ENCODE data around the gene RGS12.

The RGS12 gene

GRCh38 chr4:3269991-3270611 is 22.7 kb upstream of the RGS12 start:
- Histone ChIP-seq H4K8ac (ENCODE audit: low read depth, low read length) (no peak overlapping the region), H2BK5ac (ENCODE audit: low read length) (no peak overlapping the region), H2BK15ac (replicated peaks; ENCODE audit: low read depth) (no peak overlapping the region), H2AK5ac (ENCODE audit: low read length) (no peak overlapping the region), H3K27me3 (ENCODE audit: insufficient read depth, low read length, poor library complexity) (no peaks in the 10 kb centered on the region), H3K4me3 (ENCODE audit: low read length) (no peak overlapping the region), H3K4me2 (ENCODE audit: low read length) (no peak overlapping the region), H3K23ac (ENCODE audit: low read length) (no peak overlapping the region), H3K4me1 (ENCODE audit: control insufficient read depth, low read depth, low read length) (peaks cover 2% of the 10 kb centered on the region), H3K56ac (ENCODE audit: low read length) (no peak overlapping the region), H3K79me1 (ENCODE audit: low read length) (no peaks in the 10 kb centered on the region), H3K18ac (ENCODE audit: low read length) (no peak overlapping the region), H3K79me2 (ENCODE audit: control insufficient read depth, insufficient read depth, low read length) (no peaks in the 10 kb centered on the region), H2BK120ac (ENCODE audit: low read depth, low read length) (no peak overlapping the region), H3K4ac (ENCODE audit: low read depth, low read length) (no peak overlapping the region), H3K9ac (ENCODE audit: low read length) (no peak overlapping the region), H3K27ac (ENCODE audit: low read depth, low read length) (no peak overlapping the region), H3K36me3 (ENCODE audit: control insufficient read depth, insufficient read depth, low read length) (no peaks in the 10 kb centered on the region), H4K5ac (ENCODE audit: low read length) (no peak overlapping the region)
- DNase-seq, result no peak
- no CpG with 5 or more reads among the region's 17 CpGs for WGBS (ENCODE audit: extremely low coverage, insufficient coverage, low lambda C conversion rate)

DNA sequence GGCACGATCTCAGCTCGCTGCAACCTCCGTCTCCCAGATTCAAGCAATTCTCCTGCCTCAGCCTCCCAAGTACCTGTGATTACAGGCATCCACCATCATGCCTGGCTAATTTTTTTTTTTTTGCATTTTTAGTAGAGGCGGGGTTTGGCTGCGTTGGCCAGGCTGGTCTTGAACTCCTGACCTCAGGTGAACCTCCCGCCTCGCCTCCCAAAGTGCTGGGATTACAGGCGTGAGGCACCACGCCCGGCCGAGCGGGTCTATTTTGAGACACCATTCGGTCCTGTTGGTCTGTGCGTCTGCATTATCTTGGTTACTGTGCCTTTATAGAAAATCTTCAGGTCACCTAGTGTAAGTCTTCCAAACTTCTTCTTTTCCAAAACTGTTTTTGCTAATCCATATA is 21.7 kb upstream of the RGS12 start:
- Histone ChIP-seq H3K4me3 (ENCODE audit: low read length) (no peak overlapping the region), H3K4me1 (ENCODE audit: control insufficient read depth, low read depth, low read length) (peaks cover 2% of the 10 kb centered on the region), H3K23ac (ENCODE audit: low read length) (no peak overlapping the region), H3K79me2 (ENCODE audit: control insufficient read depth, insufficient read depth, low read length) (no peaks in the 10 kb centered on the region), H2BK5ac (ENCODE audit: low read length) (no peak overlapping the region), H4K8ac (ENCODE audit: low read depth, low read length) (no peak overlapping the region), H3K4me2 (ENCODE audit: low read length) (no peak overlapping the region), H3K36me3 (ENCODE audit: control insufficient read depth, insufficient read depth, low read length) (no peaks in the 10 kb centered on the region), H3K18ac (ENCODE audit: low read length) (no peak overlapping the region), H3K27ac (ENCODE audit: low read depth, low read length) (no peak overlapping the region), H2AK5ac (ENCODE audit: low read length) (no peak overlapping the region), H2BK120ac (ENCODE audit: low read depth, low read length) (no peak overlapping the region), H3K27me3 (ENCODE audit: insufficient read depth, low read length, poor library complexity) (no peaks in the 10 kb centered on the region), H4K5ac (ENCODE audit: low read length) (no peak overlapping the region), H3K79me1 (ENCODE audit: low read length) (no peaks in the 10 kb centered on the region), H3K56ac (ENCODE audit: low read length) (no peak overlapping the region), H3K4ac (ENCODE audit: low read depth, low read length) (no peak overlapping the region), H2BK15ac (replicated peaks; ENCODE audit: low read depth) (no peak overlapping the region), H3K9ac (ENCODE audit: low read length) (no peak overlapping the region)
- no CpG with 5 or more reads among the region's 14 CpGs for WGBS (ENCODE audit: extremely low coverage, insufficient coverage, low lambda C conversion rate)
- no peak for DNase-seq

DNA sequence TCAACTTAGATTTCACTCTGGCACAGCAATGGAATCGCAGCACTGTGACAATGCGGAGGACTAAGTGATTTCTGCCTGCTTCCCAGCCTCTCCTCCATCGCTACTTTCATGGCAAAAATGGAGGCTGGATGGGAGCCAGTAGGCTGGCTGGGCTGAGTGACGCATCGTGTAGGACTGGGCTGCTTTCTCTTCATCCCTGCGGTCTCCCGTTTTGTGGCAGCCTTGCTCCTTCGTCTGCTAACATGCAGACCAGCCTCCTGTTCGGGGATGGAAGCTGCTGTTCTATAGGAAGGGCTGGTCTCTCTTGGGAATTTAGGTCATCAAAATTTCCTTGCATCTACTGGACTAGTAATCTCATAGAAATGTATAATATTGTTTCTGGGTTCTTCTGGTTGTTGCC is 15.8 kb upstream of the RGS12 start:
- Histone ChIP-seq H3K36me3 (ENCODE audit: control insufficient read depth, insufficient read depth, low read length) (no peaks in the 10 kb centered on the region), H2AK5ac (ENCODE audit: low read length) (no peak overlapping the region), H3K4me2 (ENCODE audit: low read length) (no peak overlapping the region), H3K4me3 (ENCODE audit: low read length) (no peak overlapping the region), H2BK120ac (ENCODE audit: low read depth, low read length) (no peak overlapping the region), H3K27me3 (ENCODE audit: insufficient read depth, low read length, poor library complexity) (no peaks in the 10 kb centered on the region), H2BK5ac (ENCODE audit: low read length) (no peak overlapping the region), H3K4me1 (ENCODE audit: control insufficient read depth, low read depth, low read length) (no peaks in the 10 kb centered on the region), H3K79me1 (ENCODE audit: low read length) (no peaks in the 10 kb centered on the region), H2BK15ac (replicated peaks; ENCODE audit: low read depth) (no peak overlapping the region), H3K79me2 (ENCODE audit: control insufficient read depth, insufficient read depth, low read length) (no peaks in the 10 kb centered on the region), H3K9ac (ENCODE audit: low read length) (no peak overlapping the region), H4K5ac (ENCODE audit: low read length) (no peak overlapping the region), H3K27ac (ENCODE audit: low read depth, low read length) (no peak overlapping the region), H3K23ac (ENCODE audit: low read length) (no peak overlapping the region), H3K56ac (ENCODE audit: low read length) (no peak overlapping the region), H3K18ac (ENCODE audit: low read length) (no peak overlapping the region), H3K4ac (ENCODE audit: low read depth, low read length) (no peak overlapping the region), H4K8ac (ENCODE audit: low read depth, low read length) (no peak overlapping the region)
- no peak for DNase-seq
- no CpG with 5 or more reads among the region's 9 CpGs for WGBS (ENCODE audit: extremely low coverage, insufficient coverage, low lambda C conversion rate)

- Histone ChIP-seq H3K23ac (ENCODE audit: low read length) (no peak overlapping the region), H3K79me1 (ENCODE audit: low read length) (no peaks in the 10 kb centered on the region), H3K4me2 (ENCODE audit: low read length) (no peak overlapping the region), H4K5ac (ENCODE audit: low read length) (no peak overlapping the region), H3K27me3 (ENCODE audit: insufficient read depth, low read length, poor library complexity) (no peaks in the 10 kb centered on the region), H2BK120ac (ENCODE audit: low read depth, low read length) (no peak overlapping the region), H3K18ac (ENCODE audit: low read length) (no peak overlapping the region), H3K56ac (ENCODE audit: low read length) (no peak overlapping the region), H3K4me3 (ENCODE audit: low read length) (no peak overlapping the region), H2BK5ac (ENCODE audit: low read length) (no peak overlapping the region), H3K79me2 (ENCODE audit: control insufficient read depth, insufficient read depth, low read length) (no peaks in the 10 kb centered on the region), H3K4ac (ENCODE audit: low read depth, low read length) (no peak overlapping the region), H3K9ac (ENCODE audit: low read length) (no peak overlapping the region), H3K4me1 (ENCODE audit: control insufficient read depth, low read depth, low read length) (no peaks in the 10 kb centered on the region), H4K8ac (ENCODE audit: low read depth, low read length) (no peak overlapping the region), H3K36me3 (ENCODE audit: control insufficient read depth, insufficient read depth, low read length) (no peaks in the 10 kb centered on the region), H2AK5ac (ENCODE audit: low read length) (no peak overlapping the region), H3K27ac (ENCODE audit: low read depth, low read length) (no peak overlapping the region), H2BK15ac (replicated peaks; ENCODE audit: low read depth) (no peak overlapping the region)
- no CpG with 5 or more reads among the region's 3 CpGs for whole genome bisulfite sequencing (ENCODE audit: extremely low coverage, insufficient coverage, low lambda C conversion rate)
- no peak for DNase-seq
Measured at GRCh38 chr4:3280466-3280865, 12.4 kb upstream of the RGS12 start.

- Histone ChIP-seq H3K56ac (ENCODE audit: low read length) (no peak overlapping the region), H3K18ac (ENCODE audit: low read length) (no peak overlapping the region), H2BK15ac (replicated peaks; ENCODE audit: low read depth) (no peak overlapping the region), H3K79me2 (ENCODE audit: control insufficient read depth, insufficient read depth, low read length) (no peaks in the 10 kb centered on the region), H3K79me1 (ENCODE audit: low read length) (no peaks in the 10 kb centered on the region), H3K4me3 (ENCODE audit: low read length) (no peak overlapping the region), H3K27ac (ENCODE audit: low read depth, low read length) (no peak overlapping the region), H3K23ac (ENCODE audit: low read length) (no peak overlapping the region), H4K8ac (ENCODE audit: low read depth, low read length) (no peak overlapping the region), H3K9ac (ENCODE audit: low read length) (no peak overlapping the region), H4K5ac (ENCODE audit: low read length) (no peak overlapping the region), H3K4ac (ENCODE audit: low read depth, low read length) (no peak overlapping the region), H3K4me1 (ENCODE audit: control insufficient read depth, low read depth, low read length) (no peaks in the 10 kb centered on the region), H3K4me2 (ENCODE audit: low read length) (no peak overlapping the region), H2BK5ac (ENCODE audit: low read length) (no peak overlapping the region), H3K36me3 (ENCODE audit: control insufficient read depth, insufficient read depth, low read length) (no peaks in the 10 kb centered on the region), H3K27me3 (ENCODE audit: insufficient read depth, low read length, poor library complexity) (no peaks in the 10 kb centered on the region), H2BK120ac (ENCODE audit: low read depth, low read length) (no peak overlapping the region), H2AK5ac (ENCODE audit: low read length) (no peak overlapping the region)
- WGBS (ENCODE audit: extremely low coverage, insufficient coverage, low lambda C conversion rate), result no CpG with 5 or more reads among the region's 6 CpGs
- no peak for DNase-seq
Measured at GRCh38 chr4:3283483-3283882, 9.3 kb upstream of the RGS12 start.

DNA sequence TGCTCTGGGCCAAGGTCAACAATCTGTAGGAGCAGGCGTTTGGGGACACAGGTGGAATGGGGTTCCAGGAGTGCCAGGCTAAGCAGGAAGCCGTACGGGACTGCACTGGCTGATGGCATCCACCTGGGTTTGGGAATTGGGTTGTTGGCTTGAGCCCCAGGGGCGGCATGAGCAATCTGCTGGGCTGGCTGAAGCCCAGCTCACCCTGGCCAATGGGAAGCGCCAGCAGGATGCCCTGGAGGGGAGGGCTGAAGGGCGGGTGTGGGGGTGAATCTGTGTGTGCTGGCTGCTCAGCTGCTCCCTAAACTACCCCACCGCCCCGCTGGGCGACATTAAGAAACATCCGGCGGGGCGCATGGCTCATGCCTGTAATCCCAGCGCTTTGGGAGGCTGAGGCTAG is 8.9 kb upstream of the RGS12 start:
- Histone ChIP-seq H3K79me1 (ENCODE audit: low read length) (no peaks in the 10 kb centered on the region), H3K79me2 (ENCODE audit: control insufficient read depth, insufficient read depth, low read length) (no peaks in the 10 kb centered on the region), H3K4me2 (ENCODE audit: low read length) (no peak overlapping the region), H3K4me1 (ENCODE audit: control insufficient read depth, low read depth, low read length) (no peaks in the 10 kb centered on the region), H4K5ac (ENCODE audit: low read length) (no peak overlapping the region), H2BK120ac (ENCODE audit: low read depth, low read length) (no peak overlapping the region), H3K9ac (ENCODE audit: low read length) (no peak overlapping the region), H2BK5ac (ENCODE audit: low read length) (no peak overlapping the region), H4K8ac (ENCODE audit: low read depth, low read length) (no peak overlapping the region), H3K4ac (ENCODE audit: low read depth, low read length) (no peak overlapping the region), H3K27ac (ENCODE audit: low read depth, low read length) (no peak overlapping the region), H3K23ac (ENCODE audit: low read length) (no peak overlapping the region), H3K36me3 (ENCODE audit: control insufficient read depth, insufficient read depth, low read length) (no peaks in the 10 kb centered on the region), H2AK5ac (ENCODE audit: low read length) (no peak overlapping the region), H2BK15ac (replicated peaks; ENCODE audit: low read depth) (no peak overlapping the region), H3K27me3 (ENCODE audit: insufficient read depth, low read length, poor library complexity) (no peaks in the 10 kb centered on the region), H3K56ac (ENCODE audit: low read length) (no peak overlapping the region), H3K4me3 (ENCODE audit: low read length) (no peak overlapping the region), H3K18ac (ENCODE audit: low read length) (no peak overlapping the region)
- no peak for DNase-seq
- no CpG with 5 or more reads among the region's 13 CpGs for whole genome bisulfite sequencing (ENCODE audit: extremely low coverage, insufficient coverage, low lambda C conversion rate)
